Esophagus squamous epithelium (tissue), 5 donors: ENCODE measurements around the gene NRIP1. TPM values are rescaled to one million over a fixed set of nuclear protein-coding genes. Genes with fewer than 3 reads are reported as not detected.
A peak's percentile ranks its signal among the peaks of the same experiment; 100 is the strongest.

ENCODE experiments used
- DNase-seq: peaks from one replicate; lab custom pipeline; 2025; lab: John Stamatoyannopoulos, UW
- H3K27ac ChIP-seq, 4 donors: fragments of 200-600 bp; sonication (generic); one replicate each; pipeline ENCODE4 v1.5.1; 2016 to 2019; ENCODE audit warnings: mild to moderate bottlenecking in 1 of 4
- H3K27me3 ChIP-seq, 4 donors: fragments of 200-600 bp; sonication (generic); 1 replicate in 3 of 4; 2 replicates in 1 of 4; pipeline versions ENCODE4 v1.5.1 to v1.6.0; 2017 to 2021; ENCODE audit warnings: antibody characterized with exemption in 1 of 4
- H3K36me3 ChIP-seq, 3 donors: fragments of 200-600 bp; sonication (generic); one replicate each; pipeline ENCODE4 v1.5.1; 2016 to 2019
- H3K4me1 ChIP-seq, 3 donors: fragments of 200-600 bp; sonication (generic); one replicate each; pipeline ENCODE4 v1.5.1; 2017 to 2019
- H3K4me3 ChIP-seq, 4 donors: fragments of 200-600 bp; sonication (generic); 1 replicate in 3 of 4; 2 replicates in 1 of 4; pipeline ENCODE4 v1.5.1; 2016 to 2019; ENCODE audit warnings: mild to moderate bottlenecking in 2 of 4, moderate library complexity in 1 of 4
- H3K9me3 ChIP-seq, 3 donors: fragments of 200-600 bp; sonication (generic); one replicate each; pipeline ENCODE4 v1.5.1; 2016 to 2019
- CTCF ChIP-seq, 6 experiments: fragments of 450-650 bp in 4 of 6; fragments of 200-600 bp in 2 of 6; sonication (generic) in 2 of 6; IDR thresholded peaks; one replicate each; pipeline ENCODE4 v1.5.1; 2016 to 2019; ENCODE audit warnings: antibody characterized with exemption in 6 of 6, mild to moderate bottlenecking in 4 of 6, moderate library complexity in 4 of 6
- POLR2A ChIP-seq, 4 donors: fragments of 450-650 bp; IDR thresholded peaks; one replicate each; pipeline ENCODE4 v1.6.1; 2017; ENCODE audit warnings: antibody characterized with exemption in 4 of 4, mild to moderate bottlenecking in 4 of 4, moderate library complexity in 3 of 4
- WGBS, 2 donors: methylation state at CpG; one replicate each; pipeline ENCODE4 v1.1.5; 2018; 5-methylcytosine and 5-hydroxymethylcytosine counted together
- intact Hi-C: fragments of 100-400 bp; cut with DNase I; formaldehyde crosslinking; loops from one replicate; pipeline ENCODE4 v1.15.0; 2022
- total RNA-seq, 4 donors: library from RNA; depleted of rRNA; stranded (reverse); fragments of >200 nt; gene quantifications; one replicate each; pipeline ENCODE4 v1.1.0, GENCODE V29; 2016
- donor health status: DM: yes; HTN: yes; CAD: no.

Gene NRIP1
- total RNA-seq, 4 donors from 2014 or later, result 13.2 to 37.0 (median 31.1) TPM

DNA sequence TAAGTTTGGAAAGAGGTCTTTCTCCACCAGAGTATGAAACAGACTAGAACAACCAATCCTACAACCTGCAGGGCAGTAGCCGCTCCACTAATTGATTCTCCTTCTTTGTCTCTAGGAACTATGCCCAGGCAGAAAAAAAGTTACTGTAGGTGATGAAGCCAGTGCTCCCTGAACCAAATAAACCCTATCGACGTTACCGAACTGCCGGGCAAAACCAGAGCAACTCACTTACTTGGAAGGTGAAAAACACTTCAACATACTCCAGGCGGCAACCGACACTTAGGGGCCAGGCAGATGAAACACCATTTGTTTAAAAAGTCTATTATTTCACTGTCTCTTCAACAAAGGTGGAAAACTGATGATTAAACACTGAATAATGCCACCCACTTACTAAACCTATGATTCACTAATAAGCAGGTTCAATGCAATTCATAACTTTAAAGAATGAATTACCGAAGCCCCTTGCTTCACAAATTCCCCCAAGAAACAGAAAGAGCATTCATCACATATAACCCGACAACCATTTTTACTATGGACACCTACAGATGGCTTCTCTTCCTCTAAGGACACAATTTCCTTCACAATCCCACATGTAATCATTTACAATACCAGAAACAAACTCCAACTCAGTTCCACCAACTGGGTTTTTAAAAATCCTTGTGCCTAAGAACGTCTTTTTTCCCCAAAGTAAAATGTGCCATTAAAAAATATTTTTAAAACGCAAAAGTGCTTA lies 1.6 kb downstream of the NRIP1 start:
- H3K27me3 ChIP-seq, result no peaks in the 10 kb centered on the region
- H3K4me3 ChIP-seq, result peak overlapping the region; percentile 85 to 98 (median 93)
- intact Hi-C loops, result no loop called here
- peak overlapping the region; percentile 95 to 98 (median 98) for H3K27ac ChIP-seq
- DNase-seq, result no peak
- no peaks in the 10 kb centered on the region for H3K36me3 ChIP-seq
- TF ChIP-seq POLR2A (IDR thresholded peaks at IDR 0.05), result no peak
- no peak for TF ChIP-seq CTCF (IDR thresholded peaks at IDR 0.05)
- peaks cover 9 to 64% (median 40%) of the 10 kb centered on the region in 3 donors for H3K4me1 ChIP-seq
- WGBS, 2 donors, result 5 to 15% methylated on average over 11 of the region's 11 CpGs
- no peaks in the 10 kb centered on the region for H3K9me3 ChIP-seq

- no peaks in the 10 kb centered on the region for H3K36me3 ChIP-seq
- no peak for DNase-seq
- peak overlapping the region in 3 of 4 donors; percentile 97 to 98 (median 98) for H3K27ac ChIP-seq
- peak overlapping the region; percentile 85 to 98 (median 93) for H3K4me3 ChIP-seq
- H3K9me3 ChIP-seq, result no peaks in the 10 kb centered on the region
- no peaks in the 10 kb centered on the region for H3K27me3 ChIP-seq
- H3K4me1 ChIP-seq, result peaks cover 9 to 70% (median 47%) of the 10 kb centered on the region in 3 donors
- intact Hi-C loops, result no loop called here
- 24 to 30% methylated on average over 2 of the region's 2 CpGs for WGBS, 2 donors
- no peak for TF ChIP-seq POLR2A (IDR thresholded peaks at IDR 0.05)
- TF ChIP-seq CTCF (IDR thresholded peaks at IDR 0.05), result peak in 2 of 6 experiments; percentile 17 to 26
Measured at GRCh38 chr21:15062606-15062965, 2.2 kb downstream of the NRIP1 start.

DNA sequence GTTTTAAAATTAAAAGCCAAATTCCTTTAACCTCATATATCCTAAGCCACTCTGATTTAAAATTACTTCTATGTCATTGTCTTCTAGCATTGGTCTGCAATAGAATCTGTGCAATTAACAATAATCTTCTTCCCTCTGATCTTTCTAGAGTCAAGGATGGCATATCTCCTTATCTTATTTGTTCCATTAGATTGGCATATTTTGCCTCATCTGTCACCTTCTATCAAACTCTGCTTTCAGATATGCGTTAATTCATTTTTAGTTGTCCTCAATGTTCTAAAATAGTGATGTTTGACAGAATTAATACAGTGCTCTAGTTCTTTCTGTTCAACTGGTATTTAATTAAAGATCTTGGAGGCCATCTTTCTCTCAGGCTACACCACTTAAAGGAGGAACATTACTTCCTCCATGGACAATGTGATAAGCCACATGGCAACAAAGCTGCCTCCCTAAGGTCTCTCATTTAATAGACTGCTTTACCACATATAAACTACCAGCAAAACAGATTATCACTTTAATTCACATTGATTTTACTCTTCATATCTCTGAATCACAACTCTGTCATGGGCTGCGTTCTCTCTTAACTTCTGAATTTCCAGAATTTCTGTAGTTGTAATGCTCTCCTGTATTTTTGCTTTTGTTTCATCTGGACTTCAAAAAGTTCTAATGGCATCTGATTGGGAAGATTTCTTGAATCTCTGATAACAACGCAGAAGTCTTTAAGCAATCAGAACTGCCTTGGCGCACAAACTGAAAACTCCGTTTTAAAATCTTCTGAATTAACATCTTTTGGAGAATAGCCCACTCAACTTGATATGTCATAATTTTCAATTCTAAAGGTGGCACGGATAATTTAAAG lies 2.8 kb downstream of the NRIP1 start:
- no peak for TF ChIP-seq CTCF (IDR thresholded peaks at IDR 0.05)
- TF ChIP-seq POLR2A (IDR thresholded peaks at IDR 0.05), result no peak
- no peak overlapping the region for H3K27ac ChIP-seq
- no peaks in the 10 kb centered on the region for H3K27me3 ChIP-seq
- peak overlapping the region in 3 of 4 donors; percentile 85 to 98 (median 95) for H3K4me3 ChIP-seq
- H3K4me1 ChIP-seq, result peaks cover 9 to 76% (median 51%) of the 10 kb centered on the region in 3 donors
- no peaks in the 10 kb centered on the region for H3K9me3 ChIP-seq
- DNase-seq, result no peak
- no peaks in the 10 kb centered on the region for H3K36me3 ChIP-seq
- intact Hi-C loops, result no loop called here
- 41 to 43% methylated on average over 6 of the region's 6 CpGs for WGBS, 2 donors

DNA sequence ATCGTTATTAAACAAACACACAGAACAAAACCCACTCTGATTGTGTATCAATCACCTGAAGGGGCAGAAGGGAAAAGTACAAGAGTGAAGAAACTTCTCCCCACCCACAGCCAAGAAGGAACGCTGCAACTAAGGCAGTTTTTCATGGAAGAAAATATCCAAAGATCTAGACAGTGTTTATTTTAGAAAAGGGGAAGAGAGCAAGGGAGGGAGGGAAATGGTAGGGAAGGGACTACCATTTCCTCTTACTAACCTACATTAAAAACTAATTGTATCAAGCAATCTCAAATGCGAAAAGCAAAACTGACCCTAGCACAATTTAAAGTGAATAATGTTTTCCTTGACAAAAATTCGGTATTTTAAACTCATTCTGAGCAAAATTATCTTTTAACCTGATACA lies 3.5 kb downstream of the NRIP1 start:
- intact Hi-C loops, result no loop called here

More for the DNA sequence above, 3.5 kb downstream of the NRIP1 start:
- Histone ChIP-seq H3K9me3 (no peaks in the 10 kb centered on the region), H3K27me3 (no peaks in the 10 kb centered on the region), H3K4me1 (peaks cover 9 to 77% (median 51%) of the 10 kb centered on the region in 3 donors), H3K27ac (peak overlapping the region in 2 of 4 donors; percentile 2 to 36), H3K36me3 (no peaks in the 10 kb centered on the region), H3K4me3 (peak overlapping the region in 1 of 4 donors; percentile 98)
- no peak for TF ChIP-seq CTCF (IDR thresholded peaks at IDR 0.05)
- no peak for TF ChIP-seq POLR2A (IDR thresholded peaks at IDR 0.05)
- WGBS, 2 donors, result 35 to 40% methylated on average over 4 of the region's 4 CpGs
- DNase-seq, result no peak
